Activated CD8-positive, alpha-beta memory T cell treated with anti-CD3 and anti-CD28 coated beads, Interleukin-2, amount 50 U/mL, for 24 hours (primary cell): ENCODE measurements around the gene GABBR1.

Experiments used
- DNase-seq: peaks from one replicate; pipeline ENCODE4 v3.0.0-alpha.2; 2020; ENCODE audit errors: extremely low read depth

The GABBR1 gene

DNA sequence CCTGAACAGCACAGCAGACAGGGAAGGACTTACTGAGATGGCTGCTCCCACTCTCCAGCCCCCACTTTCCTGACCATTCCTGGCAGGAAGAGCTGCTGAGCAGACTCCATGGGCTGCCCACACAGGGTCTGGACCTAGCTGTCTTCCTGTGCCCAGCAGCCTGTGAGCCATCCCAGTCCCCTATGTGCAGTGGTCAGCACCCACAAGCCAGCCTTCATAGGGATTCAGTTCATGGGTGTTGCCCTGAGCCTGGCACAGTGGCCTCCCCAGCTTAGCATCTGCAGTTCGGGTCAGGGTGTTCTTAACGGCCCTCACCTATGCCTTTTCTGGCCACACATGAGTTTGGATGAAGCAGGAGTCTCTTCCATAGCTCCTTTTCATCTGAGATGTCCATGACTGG, 105.4 kb downstream of the GABBR1 start:
- DNase-seq: no peak

- no peak for DNase-seq
Observed at GRCh38 chr6:29527126-29527525, 105.9 kb downstream of the GABBR1 start.

DNA sequence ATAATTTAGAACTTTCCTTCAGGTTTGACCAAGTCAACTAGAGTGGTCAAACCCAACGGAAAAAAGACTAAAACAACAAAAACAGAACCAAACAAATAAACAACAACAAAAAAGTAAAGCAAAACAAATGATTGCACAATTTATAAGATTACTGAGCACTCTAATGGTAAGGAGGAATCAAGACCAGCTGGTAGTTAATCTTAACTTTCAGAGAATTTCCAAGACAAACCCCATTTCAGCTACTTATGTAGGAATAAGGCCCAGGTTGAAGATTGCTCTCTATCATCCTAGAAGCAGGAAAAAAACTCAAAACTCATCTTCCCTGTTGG, 107.7 kb downstream of the GABBR1 start:
- no peak for DNase-seq

GRCh38 chr6:29524444-29525310, 108.3 kb downstream of the GABBR1 start:
- DNase-seq: no peak

DNA sequence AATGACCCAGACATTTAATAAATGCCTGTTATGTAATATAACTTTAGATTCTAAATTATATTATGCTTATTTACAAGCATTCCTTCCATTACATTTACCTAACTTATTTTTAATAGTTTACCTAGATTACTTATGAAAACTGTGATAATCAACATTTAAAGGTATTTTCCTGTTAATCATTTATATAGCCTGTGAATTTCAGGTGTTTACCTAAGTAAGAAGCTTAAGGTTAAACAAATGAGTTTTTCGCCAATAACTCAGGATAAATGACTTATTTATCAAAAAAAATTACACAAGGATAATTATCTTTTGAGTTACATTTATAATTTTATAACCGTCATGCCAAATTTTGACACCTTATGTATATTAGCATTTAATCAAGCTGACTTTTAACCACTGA, 108.9 kb downstream of the GABBR1 start:
- DNase-seq: no peak

DNA sequence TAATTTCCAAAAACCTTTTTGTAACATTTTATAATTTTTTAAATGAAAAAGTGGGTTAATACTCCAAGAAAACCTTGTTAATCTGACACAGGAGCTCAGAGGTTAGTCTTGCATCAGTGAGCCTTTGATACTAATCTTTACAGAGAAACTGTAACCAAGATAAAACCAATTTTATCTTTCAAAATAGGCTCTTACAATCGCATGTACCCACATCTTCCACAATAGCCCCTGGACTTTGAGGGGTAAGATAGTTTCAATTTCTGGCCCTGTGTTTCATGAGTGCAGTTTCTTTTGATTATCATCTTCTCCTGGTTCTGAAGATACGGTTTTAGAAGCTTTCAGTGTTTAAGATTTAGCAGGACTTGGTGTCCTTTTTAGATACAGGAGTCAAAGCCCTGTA, 110.8 kb downstream of the GABBR1 start:
- DNase-seq: no peak

- no peak for DNase-seq
Observed at GRCh38 chr6:29521006-29521680, 111.8 kb downstream of the GABBR1 start.

DNA sequence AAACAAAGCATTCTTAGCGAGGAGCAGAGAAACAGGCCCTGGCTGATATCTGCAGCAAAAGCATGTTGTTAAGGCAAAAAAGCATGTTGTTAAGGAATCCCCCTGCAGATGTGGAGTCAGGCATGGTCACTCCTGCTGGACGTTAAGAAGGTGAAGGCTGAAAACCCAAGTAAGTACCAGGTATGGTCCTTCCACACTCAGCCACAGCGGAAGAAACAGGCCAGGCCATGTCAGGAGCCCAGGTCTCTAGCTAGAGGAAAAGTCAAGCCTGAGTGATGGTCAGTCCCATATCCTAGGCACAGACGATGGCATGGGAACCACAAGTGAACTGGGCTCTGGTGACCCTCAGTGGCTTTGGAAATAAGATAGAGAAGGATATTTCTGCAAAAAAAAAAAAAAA, 112.8 kb downstream of the GABBR1 start:
- DNase-seq: no peak

GRCh38 chr6:29519291-29520010, 113.5 kb downstream of the GABBR1 start:
- no peak for DNase-seq

GRCh38 chr6:29517728-29518440, 115.1 kb downstream of the GABBR1 start:
- DNase-seq: no peak

DNA sequence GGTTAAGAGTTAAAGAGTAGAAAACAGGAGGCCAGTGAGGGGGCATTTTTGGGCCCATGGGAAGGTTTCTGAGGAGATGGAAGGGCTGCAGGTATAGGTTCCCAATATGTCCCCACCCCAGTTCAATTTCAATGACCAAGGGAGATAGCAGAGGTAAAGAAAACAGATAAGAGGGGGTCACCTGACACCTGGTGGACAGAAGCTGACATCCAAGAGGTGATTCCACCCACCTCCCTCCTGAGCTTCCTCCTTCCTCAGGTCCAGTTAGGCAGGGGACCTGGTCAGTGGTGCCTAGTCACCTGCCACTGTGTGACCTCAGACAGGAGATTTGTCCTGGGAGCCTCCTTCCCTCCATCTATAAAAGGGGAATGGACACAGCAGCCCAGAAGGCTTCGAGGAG, 115.7 kb downstream of the GABBR1 start:
- no peak for DNase-seq

- DNase-seq: no peak
Observed at GRCh38 chr6:29516108-29516507, 116.9 kb downstream of the GABBR1 start.

DNA sequence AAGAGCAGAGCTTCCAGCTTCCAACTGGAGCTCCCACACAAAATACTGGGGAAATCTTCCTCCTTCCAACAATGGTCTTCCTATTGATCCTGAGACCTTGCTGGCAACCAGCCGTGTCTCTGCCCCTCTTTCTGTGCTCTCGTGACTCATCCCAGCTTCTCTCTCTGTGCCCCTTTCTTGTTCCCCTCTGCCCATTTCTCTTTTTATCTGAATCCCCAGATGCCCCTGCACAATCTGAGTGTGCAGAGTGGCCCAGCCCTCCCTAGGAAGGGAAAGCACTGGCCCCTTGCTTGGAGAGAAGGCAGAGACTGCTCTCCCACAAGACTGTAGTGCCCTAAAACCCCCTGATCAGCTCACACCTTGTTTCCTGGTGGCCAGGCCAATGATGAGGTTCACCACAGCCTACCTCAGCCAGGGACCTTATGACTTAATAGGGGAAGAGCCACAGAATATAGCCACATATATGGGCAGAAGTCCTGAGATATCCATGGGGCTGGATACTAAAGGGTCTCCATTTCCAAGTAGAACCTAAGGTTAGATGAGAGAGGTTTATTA, 122.2 kb downstream of the GABBR1 start:
- DNase-seq: no peak

- no peak for DNase-seq
Observed at GRCh38 chr6:29510202-29510601, 122.8 kb downstream of the GABBR1 start.
